ENCODE measurements around the gene NEK10. TPM values are rescaled to one million over a fixed set of nuclear protein-coding genes. Genes with fewer than 3 reads are reported as not detected.

NEK10 gene
- total and polyA plus RNA-seq, 4 donors, result 3.5 to 60.3 (median 12.8) TPM

- no peak for TF ChIP-seq CTCF (IDR thresholded peaks at IDR 0.05; ENCODE audit: control extremely low read depth, extremely low read depth)
- Histone ChIP-seq H3K27ac (ENCODE audit: low read depth in 1 of 2, low read length in 1 of 2) (no peak overlapping the region), H3K9me3 (ENCODE audit: control insufficient read depth in 4 of 4, insufficient read depth in 3 of 4, low read length in 3 of 4) (no peaks in the 10 kb centered on the region), H3K4me1 (ENCODE audit: control insufficient read depth in 5 of 5, insufficient read depth in 5 of 5, low read length in 5 of 5) (peaks cover 0 to 13% (median 0%) of the 10 kb centered on the region in 5 donors), H3K36me3 (ENCODE audit: control insufficient read depth in 4 of 4, insufficient read depth in 4 of 4, low read length in 4 of 4) (no peaks in the 10 kb centered on the region), H3K4me3 (no peak overlapping the region), H3K27me3 (ENCODE audit: control insufficient read depth in 3 of 3, insufficient read depth in 3 of 3, low read length in 2 of 3) (no peaks in the 10 kb centered on the region), H3K9ac (ENCODE audit: insufficient read depth in 1 of 2, low read length in 2 of 2) (no peak overlapping the region)
- 72 to 82% methylated on average over 5 of the region's 5 CpGs for WGBS, 2 donors
- no peak for DNase-seq
- ATAC-seq (ENCODE audit: insufficient read depth, low FRiP score), result no peak
These were observed 155.7 kb downstream of the NEK10 start for GRCh38 chr3:27213450-27213849.

GRCh38 chr3:27209617-27210264, 159.4 kb downstream of the NEK10 start:
- Histone ChIP-seq H3K4me3 (no peak overlapping the region), H3K9ac (ENCODE audit: insufficient read depth in 1 of 2, low read length in 2 of 2) (no peak overlapping the region), H3K27me3 (ENCODE audit: control insufficient read depth in 3 of 3, insufficient read depth in 3 of 3, low read length in 2 of 3) (no peaks in the 10 kb centered on the region), H3K27ac (ENCODE audit: low read depth in 1 of 2, low read length in 1 of 2) (no peak overlapping the region), H3K36me3 (ENCODE audit: control insufficient read depth in 4 of 4, insufficient read depth in 4 of 4, low read length in 4 of 4) (no peaks in the 10 kb centered on the region), H3K4me1 (ENCODE audit: control insufficient read depth in 5 of 5, insufficient read depth in 5 of 5, low read length in 5 of 5) (peaks cover 0 to 16% (median 0%) of the 10 kb centered on the region in 5 donors), H3K9me3 (ENCODE audit: control insufficient read depth in 4 of 4, insufficient read depth in 3 of 4, low read length in 3 of 4) (no peaks in the 10 kb centered on the region)
- DNase-seq (peak in 1 of 3 donors; percentile 35), ATAC-seq (ENCODE audit: insufficient read depth, low FRiP score) (no peak)
- TF ChIP-seq CTCF (IDR thresholded peaks at IDR 0.05; ENCODE audit: control extremely low read depth, extremely low read depth), result no peak
- 51 to 68% methylated on average over 3 of the region's 3 CpGs for WGBS, 2 donors

GRCh38 chr3:27208961-27209616, 160.1 kb downstream of the NEK10 start:
- 79 to 81% methylated on average over 2 of the region's 2 CpGs for WGBS, 2 donors
- Histone ChIP-seq H3K27me3 (ENCODE audit: control insufficient read depth in 3 of 3, insufficient read depth in 3 of 3, low read length in 2 of 3) (no peaks in the 10 kb centered on the region), H3K27ac (ENCODE audit: low read depth in 1 of 2, low read length in 1 of 2) (no peak overlapping the region), H3K4me3 (no peak overlapping the region), H3K9ac (ENCODE audit: insufficient read depth in 1 of 2, low read length in 2 of 2) (no peak overlapping the region), H3K4me1 (ENCODE audit: control insufficient read depth in 5 of 5, insufficient read depth in 5 of 5, low read length in 5 of 5) (peaks cover 0 to 16% (median 0%) of the 10 kb centered on the region in 5 donors), H3K36me3 (ENCODE audit: control insufficient read depth in 4 of 4, insufficient read depth in 4 of 4, low read length in 4 of 4) (no peaks in the 10 kb centered on the region), H3K9me3 (ENCODE audit: control insufficient read depth in 4 of 4, insufficient read depth in 3 of 4, low read length in 3 of 4) (no peaks in the 10 kb centered on the region)
- ATAC-seq (ENCODE audit: insufficient read depth, low FRiP score) (no peak), DNase-seq (peak in 2 of 3 donors; percentile 38 to 76)
- no peak for TF ChIP-seq CTCF (IDR thresholded peaks at IDR 0.05; ENCODE audit: control extremely low read depth, extremely low read depth)

Data from lung (tissue), 12 donors.